ENCODE measurements around the gene APOB.

The APOB gene

GRCh38 chr2:21020031-21020667 lies 23.7 kb downstream of the APOB start:
- H3F3A ChIP-seq (ENCODE audit: insufficient read depth, low read length): no peaks in the 10 kb centered on the region
- no peaks in the 10 kb centered on the region for H3K79me2 ChIP-seq (ENCODE audit: insufficient read depth, low read length)
- TF ChIP-seq CTCF (IDR thresholded peaks at IDR 0.05; ENCODE audit: low read length) (no peak), EZH2 (IDR thresholded peaks at IDR 0.05; ENCODE audit: borderline replicate concordance, low read length) (no peak)
- H3K27ac ChIP-seq (ENCODE audit: low read depth, low read length, poor library complexity, severe bottlenecking): no peak overlapping the region
- no peak overlapping the region for H2AFZ ChIP-seq (ENCODE audit: low read length)
- no peak overlapping the region for H3K4me2 ChIP-seq (ENCODE audit: low read length)
- no peaks in the 10 kb centered on the region for H3K36me3 ChIP-seq (ENCODE audit: insufficient read depth, low read length)
- no peaks in the 10 kb centered on the region for H3K4me1 ChIP-seq (ENCODE audit: insufficient read depth, low read length, severe bottlenecking)
- H3K4me3 ChIP-seq (ENCODE audit: low read depth, low read length, poor library complexity, severe bottlenecking): no peak overlapping the region
- H3K9ac ChIP-seq (ENCODE audit: low read length): no peak overlapping the region
- no peaks in the 10 kb centered on the region for H4K20me1 ChIP-seq (ENCODE audit: insufficient read depth, low read length)
- no peaks in the 10 kb centered on the region for H3K27me3 ChIP-seq (ENCODE audit: insufficient read depth, low read length)
- no peaks in the 10 kb centered on the region for H3K9me3 ChIP-seq (ENCODE audit: low read length)
- no peaks in the 10 kb centered on the region for H3K9me2 ChIP-seq (ENCODE audit: low read depth, low read length)

GRCh38 chr2:21019678-21020021 lies 24.2 kb downstream of the APOB start:
- no peaks in the 10 kb centered on the region for H4K20me1 ChIP-seq (ENCODE audit: insufficient read depth, low read length)
- no peak overlapping the region for H3K9ac ChIP-seq (ENCODE audit: low read length)
- no peaks in the 10 kb centered on the region for H3K27me3 ChIP-seq (ENCODE audit: insufficient read depth, low read length)
- no peak overlapping the region for H3K27ac ChIP-seq (ENCODE audit: low read depth, low read length, poor library complexity, severe bottlenecking)
- no peaks in the 10 kb centered on the region for H3K79me2 ChIP-seq (ENCODE audit: insufficient read depth, low read length)
- no peaks in the 10 kb centered on the region for H3K9me2 ChIP-seq (ENCODE audit: low read depth, low read length)
- no peaks in the 10 kb centered on the region for H3K36me3 ChIP-seq (ENCODE audit: insufficient read depth, low read length)
- no peaks in the 10 kb centered on the region for H3K9me3 ChIP-seq (ENCODE audit: low read length)
- H3K4me1 ChIP-seq (ENCODE audit: insufficient read depth, low read length, severe bottlenecking): no peaks in the 10 kb centered on the region
- H3K4me2 ChIP-seq (ENCODE audit: low read length): no peak overlapping the region
- TF ChIP-seq CTCF (IDR thresholded peaks at IDR 0.05; ENCODE audit: low read length): no peak
- no peak for TF ChIP-seq EZH2 (IDR thresholded peaks at IDR 0.05; ENCODE audit: borderline replicate concordance, low read length)
- H3F3A ChIP-seq (ENCODE audit: insufficient read depth, low read length): no peaks in the 10 kb centered on the region
- H3K4me3 ChIP-seq (ENCODE audit: low read depth, low read length, poor library complexity, severe bottlenecking): no peak overlapping the region
- no peak overlapping the region for H2AFZ ChIP-seq (ENCODE audit: low read length)

GRCh38 chr2:21019000-21019677 lies 24.7 kb downstream of the APOB start:
- Histone ChIP-seq H3F3A (ENCODE audit: insufficient read depth, low read length) (no peaks in the 10 kb centered on the region), H3K27ac (ENCODE audit: low read depth, low read length, poor library complexity, severe bottlenecking) (no peak overlapping the region), H3K36me3 (ENCODE audit: insufficient read depth, low read length) (no peaks in the 10 kb centered on the region), H2AFZ (ENCODE audit: low read length) (no peak overlapping the region), H3K4me1 (ENCODE audit: insufficient read depth, low read length, severe bottlenecking) (no peaks in the 10 kb centered on the region), H3K27me3 (ENCODE audit: insufficient read depth, low read length) (no peaks in the 10 kb centered on the region), H3K4me3 (ENCODE audit: low read depth, low read length, poor library complexity, severe bottlenecking) (no peak overlapping the region), H3K9ac (ENCODE audit: low read length) (no peak overlapping the region), H3K79me2 (ENCODE audit: insufficient read depth, low read length) (no peaks in the 10 kb centered on the region), H4K20me1 (ENCODE audit: insufficient read depth, low read length) (no peaks in the 10 kb centered on the region), H3K9me3 (ENCODE audit: low read length) (no peaks in the 10 kb centered on the region), H3K4me2 (ENCODE audit: low read length) (no peak overlapping the region), H3K9me2 (ENCODE audit: low read depth, low read length) (no peaks in the 10 kb centered on the region)
- TF ChIP-seq EZH2 (IDR thresholded peaks at IDR 0.05; ENCODE audit: borderline replicate concordance, low read length): no peak
- TF ChIP-seq CTCF (IDR thresholded peaks at IDR 0.05; ENCODE audit: low read length): no peak

Measured in OCI-LY1 (cell line).